OCI-LY3 (cell line): ENCODE data around the gene CUL2.
"Not testable (repeated sequence)": the region's sequence is repeated elsewhere in the genome, so short reads cannot be mapped to it uniquely, and the experiment has no call there.

Experiments used
- CTCF ChIP-seq: fragments of 200-600, 300-600 bp; sonication (generic); IDR thresholded peaks from 2 replicates; pipeline ENCODE4 v1.5.1; 2014; ENCODE audit warnings: antibody characterized with exemption, low read length, low read depth
- EZH2phosphoT487 ChIP-seq: fragments of 200-600 bp; shearing (Covaris generic); IDR thresholded peaks from 2 replicates; pipeline ENCODE4 v1.6.1; 2018; ENCODE audit warnings: antibody characterized with exemption, mixed run types, low read depth

- peak; percentile 7; the same call in 1 of the 2 replicates for TF ChIP-seq CTCF
- not testable (repeated sequence) for TF ChIP-seq EZH2phosphoT487
These were observed 115.6 kb downstream of the CUL2 start for GRCh38 chr10:34974364-34975065.
